Measurements from ENCODE around the gene CHST6. TPM values are rescaled to one million over a fixed set of nuclear protein-coding genes. Genes with fewer than 3 reads are reported as not detected.
"Not testable (repeated sequence)": the region's sequence is repeated elsewhere in the genome, so short reads cannot be mapped to it uniquely, and the experiment has no call there.

Gene CHST6
- total RNA-seq (2012; rRNA removed): 0.51 and 0.66 TPM in 2 replicates

GRCh38 chr16:75495076-75495674, at the start of gene CHST6:
Gene CHST6 (minus strand): TSS chr16:75495441. CDS start chr16:75479828, 15,613 bp downstream.
- peak within 1 kb of the TSS; percentile 18 for H3K9ac ChIP-seq (ENCODE audit: low read depth, low read length)
- peaks cover 6% of the 10 kb centered on the region for H3K4me1 ChIP-seq (ENCODE audit: control insufficient read depth, insufficient read depth, low read length)
- peak within 1 kb of the TSS; percentile 62 for H3K4me3 ChIP-seq (ENCODE audit: low read length)

GRCh38 chr16:75542462-75542861, 47.2 kb upstream of the CHST6 start:
- H3K27me3 ChIP-seq (ENCODE audit: control insufficient read depth, insufficient read depth, low read length); H3K9me3 ChIP-seq (replicated peaks; ENCODE audit: low read length): not testable (repeated sequence)

More at GRCh38 chr16:75495076-75495674, at the start of gene CHST6:
- Histone ChIP-seq H3K27me3 (ENCODE audit: control insufficient read depth, insufficient read depth, low read length) (peaks cover 12% of the 10 kb centered on the region), H3K4me2 (ENCODE audit: low read length) (peak within 1 kb of the TSS; percentile 82), H3K36me3 (ENCODE audit: insufficient read depth, low read length) (no peaks in the 10 kb centered on the region), H3K9me3 (replicated peaks; ENCODE audit: low read length) (no peaks in the 10 kb centered on the region)

GRCh38 chr16:75541236-75541635, 46.0 kb upstream of the CHST6 start:
- Histone ChIP-seq H3K4me3 (ENCODE audit: low read length) (no peak overlapping the region), H3K9ac (ENCODE audit: low read depth, low read length) (no peak overlapping the region), H3K9me3 (replicated peaks; ENCODE audit: low read length) (no peaks in the 10 kb centered on the region), H3K4me1 (ENCODE audit: control insufficient read depth, insufficient read depth, low read length) (no peaks in the 10 kb centered on the region), H3K36me3 (ENCODE audit: insufficient read depth, low read length) (no peaks in the 10 kb centered on the region), H3K27me3 (ENCODE audit: control insufficient read depth, insufficient read depth, low read length) (no peaks in the 10 kb centered on the region), H3K4me2 (ENCODE audit: low read length) (no peak overlapping the region)

More at GRCh38 chr16:75542462-75542861, 47.2 kb upstream of the CHST6 start:
- not testable (repeated sequence) for H3K4me3 ChIP-seq (ENCODE audit: low read length); H3K4me2 ChIP-seq (ENCODE audit: low read length); H3K4me1 ChIP-seq (ENCODE audit: control insufficient read depth, insufficient read depth, low read length); H3K36me3 ChIP-seq (ENCODE audit: insufficient read depth, low read length); H3K9ac ChIP-seq (ENCODE audit: low read depth, low read length)

GRCh38 chr16:75538882-75539565, 43.8 kb upstream of the CHST6 start:
- not testable (repeated sequence) for H3K27me3 ChIP-seq (ENCODE audit: control insufficient read depth, insufficient read depth, low read length); H3K4me2 ChIP-seq (ENCODE audit: low read length); H3K4me1 ChIP-seq (ENCODE audit: control insufficient read depth, insufficient read depth, low read length); H3K9me3 ChIP-seq (replicated peaks; ENCODE audit: low read length); H3K4me3 ChIP-seq (ENCODE audit: low read length); H3K9ac ChIP-seq (ENCODE audit: low read depth, low read length); H3K36me3 ChIP-seq (ENCODE audit: insufficient read depth, low read length)

GRCh38 chr16:75537776-75538175, 42.5 kb upstream of the CHST6 start:
- no peaks in the 10 kb centered on the region for H3K36me3 ChIP-seq (ENCODE audit: insufficient read depth, low read length)
- no peaks in the 10 kb centered on the region for H3K4me1 ChIP-seq (ENCODE audit: control insufficient read depth, insufficient read depth, low read length)
- H3K9me3 ChIP-seq (replicated peaks; ENCODE audit: low read length): no peaks in the 10 kb centered on the region
- peaks cover 3% of the 10 kb centered on the region for H3K27me3 ChIP-seq (ENCODE audit: control insufficient read depth, insufficient read depth, low read length)
- no peak overlapping the region for H3K4me2 ChIP-seq (ENCODE audit: low read length)
- H3K4me3 ChIP-seq (ENCODE audit: low read length): no peak overlapping the region
- H3K9ac ChIP-seq (ENCODE audit: low read depth, low read length): no peak overlapping the region

GRCh38 chr16:75535901-75536300, 40.7 kb upstream of the CHST6 start, which contains the start of gene CHST5:
Gene CHST5 (minus strand): TSS chr16:75536108. CDS start chr16:75530384, 5,724 bp downstream.
- no peak within 1 kb of the TSS for H3K9ac ChIP-seq (ENCODE audit: low read depth, low read length)
- H3K4me3 ChIP-seq (ENCODE audit: low read length): no peak within 1 kb of the TSS
- H3K4me1 ChIP-seq (ENCODE audit: control insufficient read depth, insufficient read depth, low read length): no peaks in the 10 kb centered on the region
- H3K9me3 ChIP-seq (replicated peaks; ENCODE audit: low read length): no peaks in the 10 kb centered on the region
- no peaks in the 10 kb centered on the region for H3K36me3 ChIP-seq (ENCODE audit: insufficient read depth, low read length)
- H3K4me2 ChIP-seq (ENCODE audit: low read length): no peak within 1 kb of the TSS
- H3K27me3 ChIP-seq (ENCODE audit: control insufficient read depth, insufficient read depth, low read length): peaks cover 13% of the 10 kb centered on the region

GRCh38 chr16:75535211-75535843, 40.1 kb upstream of the CHST6 start:
- Histone ChIP-seq H3K9me3 (replicated peaks; ENCODE audit: low read length) (no peaks in the 10 kb centered on the region), H3K4me1 (ENCODE audit: control insufficient read depth, insufficient read depth, low read length) (no peaks in the 10 kb centered on the region), H3K27me3 (ENCODE audit: control insufficient read depth, insufficient read depth, low read length) (peaks cover 13% of the 10 kb centered on the region), H3K4me2 (ENCODE audit: low read length) (no peak overlapping the region), H3K4me3 (ENCODE audit: low read length) (no peak overlapping the region), H3K36me3 (ENCODE audit: insufficient read depth, low read length) (no peaks in the 10 kb centered on the region), H3K9ac (ENCODE audit: low read depth, low read length) (no peak overlapping the region)

- H3K27me3 ChIP-seq (ENCODE audit: control insufficient read depth, insufficient read depth, low read length): peaks cover 13% of the 10 kb centered on the region
- no peaks in the 10 kb centered on the region for H3K36me3 ChIP-seq (ENCODE audit: insufficient read depth, low read length)
- H3K4me2 ChIP-seq (ENCODE audit: low read length): no peak overlapping the region
- no peaks in the 10 kb centered on the region for H3K9me3 ChIP-seq (replicated peaks; ENCODE audit: low read length)
- H3K4me1 ChIP-seq (ENCODE audit: control insufficient read depth, insufficient read depth, low read length): no peaks in the 10 kb centered on the region
- H3K4me3 ChIP-seq (ENCODE audit: low read length): no peak overlapping the region
- H3K9ac ChIP-seq (ENCODE audit: low read depth, low read length): no peak overlapping the region
Observed at GRCh38 chr16:75534560-75535205, 39.4 kb upstream of the CHST6 start.

GRCh38 chr16:75532791-75533190, 37.5 kb upstream of the CHST6 start:
- no peak overlapping the region for H3K4me3 ChIP-seq (ENCODE audit: low read length)
- H3K4me2 ChIP-seq (ENCODE audit: low read length): no peak overlapping the region
- no peak overlapping the region for H3K9ac ChIP-seq (ENCODE audit: low read depth, low read length)

GRCh38 chr16:75532142-75532765, 37.0 kb upstream of the CHST6 start:
- H3K9ac ChIP-seq (ENCODE audit: low read depth, low read length): no peak overlapping the region
- no peaks in the 10 kb centered on the region for H3K9me3 ChIP-seq (replicated peaks; ENCODE audit: low read length)
- no peaks in the 10 kb centered on the region for H3K4me1 ChIP-seq (ENCODE audit: control insufficient read depth, insufficient read depth, low read length)
- H3K36me3 ChIP-seq (ENCODE audit: insufficient read depth, low read length): no peaks in the 10 kb centered on the region
- no peak overlapping the region for H3K4me2 ChIP-seq (ENCODE audit: low read length)
- no peak overlapping the region for H3K4me3 ChIP-seq (ENCODE audit: low read length)
- peaks cover 13% of the 10 kb centered on the region for H3K27me3 ChIP-seq (ENCODE audit: control insufficient read depth, insufficient read depth, low read length)

More at GRCh38 chr16:75532791-75533190, 37.5 kb upstream of the CHST6 start:
- no peaks in the 10 kb centered on the region for H3K36me3 ChIP-seq (ENCODE audit: insufficient read depth, low read length)
- H3K27me3 ChIP-seq (ENCODE audit: control insufficient read depth, insufficient read depth, low read length): peaks cover 13% of the 10 kb centered on the region
- H3K4me1 ChIP-seq (ENCODE audit: control insufficient read depth, insufficient read depth, low read length): no peaks in the 10 kb centered on the region
- no peaks in the 10 kb centered on the region for H3K9me3 ChIP-seq (replicated peaks; ENCODE audit: low read length)

GRCh38 chr16:75529959-75530358, 34.7 kb upstream of the CHST6 start:
- Histone ChIP-seq H3K27me3 (ENCODE audit: control insufficient read depth, insufficient read depth, low read length) (peaks cover 13% of the 10 kb centered on the region), H3K9ac (ENCODE audit: low read depth, low read length) (no peak overlapping the region)

More at GRCh38 chr16:75529959-75530358, 34.7 kb upstream of the CHST6 start:
- no peaks in the 10 kb centered on the region for H3K9me3 ChIP-seq (replicated peaks; ENCODE audit: low read length)
- no peaks in the 10 kb centered on the region for H3K36me3 ChIP-seq (ENCODE audit: insufficient read depth, low read length)
- H3K4me3 ChIP-seq (ENCODE audit: low read length): no peak overlapping the region
- H3K4me2 ChIP-seq (ENCODE audit: low read length): no peak overlapping the region
- no peaks in the 10 kb centered on the region for H3K4me1 ChIP-seq (ENCODE audit: control insufficient read depth, insufficient read depth, low read length)

Measured in skeletal muscle satellite cell (primary cell).